Testis (tissue), 3 donors: Measurements from ENCODE around the gene PTPRN2. TPM values are rescaled to one million over a fixed set of nuclear protein-coding genes. Genes with fewer than 3 reads are reported as not detected.
"Not testable (repeated sequence)": the region's sequence is repeated elsewhere in the genome, so short reads cannot be mapped to it uniquely, and the experiment has no call there.

ENCODE experiments used
- DNase-seq: peaks from one replicate; pipeline ENCODE4 v3.0.0-alpha.2; 2019
- H3K27ac ChIP-seq, 2 donors: fragments of 200-600 bp; sonication (generic); one replicate each; pipeline ENCODE4 v1.5.1; 2019
- H3K27me3 ChIP-seq: fragments of 200-600 bp; sonication (generic); one replicate; pipeline ENCODE4 v1.5.1; 2019
- H3K36me3 ChIP-seq: fragments of 200-600 bp; sonication (generic); one replicate; pipeline ENCODE4 v1.5.1; 2017; ENCODE audit warnings: low read depth; ENCODE audit errors: missing control alignments
- H3K4me1 ChIP-seq: fragments of 200-600 bp; sonication (generic); one replicate; pipeline ENCODE4 v1.5.1; 2019
- H3K4me3 ChIP-seq, 2 donors: fragments of 200-600 bp; sonication (generic); one replicate each; pipeline ENCODE4 v1.5.1; 2017 to 2019
- H3K9me3 ChIP-seq: fragments of 200-600 bp; sonication (generic); one replicate; pipeline ENCODE4 v1.5.1; 2017
- POLR2A ChIP-seq: fragments of 450-650 bp; IDR thresholded peaks from one replicate; pipeline ENCODE4 v1.6.1; 2017; ENCODE audit warnings: antibody characterized with exemption, mild to moderate bottlenecking, moderate library complexity
- WGBS, 2 donors: methylation state at CpG; one replicate each; pipeline ENCODE4 v1.1.5; 2018; 5-methylcytosine and 5-hydroxymethylcytosine counted together
- intact Hi-C: fragments of 100-400 bp; cut with DNase I; formaldehyde crosslinking; loops from one replicate; pipeline ENCODE4 v1.15.1; 2023; ENCODE audit warnings: low total_unique reads
- polyA plus RNA-seq: library from polyadenylated mRNA; stranded (reverse); fragments of 350-450 nt; fragmentation: Illumina TruSeq; extraction: RNeasy Lipid Tissue Mini Kit (QIAGEN cat#74804); gene quantifications from one replicate; pipeline ENCODE4 v1.2.3, GENCODE V29; 2014; ENCODE audit warnings: low read depth, low replicate concordance; ENCODE audit not compliant: insufficient read depth
- total RNA-seq, 2 donors: library from RNA; depleted of rRNA; stranded (reverse); fragments of >200 nt; gene quantifications; one replicate each; pipeline ENCODE4 v1.2.3, GENCODE V29; 2016
- TF ChIP-seq, protein P1 (sequence below), 3 experiments: fragments of 450-650 bp in 2 of 3; fragments of 200-600 bp in 1 of 3; sonication (generic) in 1 of 3; IDR thresholded peaks; one replicate each; pipeline ENCODE4 v1.5.1; 2016 to 2019; ENCODE audit warnings: antibody characterized with exemption in 3 of 3, mild to moderate bottlenecking in 2 of 3, moderate library complexity in 1 of 3

Gene PTPRN2
- total and polyA plus RNA-seq, 3 donors from 2014 or later = 9.3 to 10.8 (median 9.8) TPM

DNA sequence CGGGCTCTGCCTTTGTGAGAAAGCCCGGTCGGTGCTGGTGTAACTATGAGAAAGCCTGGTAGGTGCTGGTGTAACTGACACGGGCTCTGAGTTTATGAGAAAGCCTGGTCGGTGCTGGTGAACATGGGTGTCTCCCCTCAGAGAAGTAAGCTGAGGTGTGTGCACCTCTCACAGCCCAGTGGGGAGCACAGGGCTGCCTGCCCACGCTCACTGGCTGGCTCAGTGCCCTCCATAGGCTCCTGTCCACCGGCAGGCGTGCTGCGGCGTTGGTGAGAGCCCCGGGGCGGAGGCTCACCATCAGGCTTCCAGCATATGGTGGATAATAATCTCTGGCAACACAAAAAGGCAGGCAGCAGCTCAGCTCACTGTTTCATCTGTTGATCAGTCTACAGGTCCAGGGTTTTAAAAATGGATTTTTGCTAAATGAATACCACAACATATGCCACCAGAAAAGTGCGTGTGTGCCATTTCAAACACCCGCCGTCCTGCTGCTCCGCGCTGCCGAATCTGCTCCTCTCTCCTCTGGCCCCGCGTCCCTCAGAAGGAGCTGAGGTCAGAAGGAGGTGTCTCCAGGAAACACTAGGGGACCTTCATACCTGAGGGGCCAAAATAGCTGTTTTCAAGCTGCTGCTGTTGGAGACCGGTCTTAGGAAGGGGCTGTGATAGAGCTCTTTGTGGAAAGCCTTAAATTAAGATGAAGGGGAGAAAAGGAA lies 885.2 kb downstream of the PTPRN2 start:
- DNase-seq = no peak
- Histone ChIP-seq H3K4me1 (no peaks in the 10 kb centered on the region), H3K9me3 (no peaks in the 10 kb centered on the region), H3K27me3 (no peaks in the 10 kb centered on the region), H3K36me3 (no peaks in the 10 kb centered on the region), H3K4me3 (no peak overlapping the region), H3K27ac (no peak overlapping the region)
- intact Hi-C loops = no loop called here
- 85 to 90% methylated on average over 17 to 21 of the region's 21 CpGs for WGBS, 2 donors
- no peak for TF ChIP-seq POLR2A
- TF ChIP-seq, protein P1, sequence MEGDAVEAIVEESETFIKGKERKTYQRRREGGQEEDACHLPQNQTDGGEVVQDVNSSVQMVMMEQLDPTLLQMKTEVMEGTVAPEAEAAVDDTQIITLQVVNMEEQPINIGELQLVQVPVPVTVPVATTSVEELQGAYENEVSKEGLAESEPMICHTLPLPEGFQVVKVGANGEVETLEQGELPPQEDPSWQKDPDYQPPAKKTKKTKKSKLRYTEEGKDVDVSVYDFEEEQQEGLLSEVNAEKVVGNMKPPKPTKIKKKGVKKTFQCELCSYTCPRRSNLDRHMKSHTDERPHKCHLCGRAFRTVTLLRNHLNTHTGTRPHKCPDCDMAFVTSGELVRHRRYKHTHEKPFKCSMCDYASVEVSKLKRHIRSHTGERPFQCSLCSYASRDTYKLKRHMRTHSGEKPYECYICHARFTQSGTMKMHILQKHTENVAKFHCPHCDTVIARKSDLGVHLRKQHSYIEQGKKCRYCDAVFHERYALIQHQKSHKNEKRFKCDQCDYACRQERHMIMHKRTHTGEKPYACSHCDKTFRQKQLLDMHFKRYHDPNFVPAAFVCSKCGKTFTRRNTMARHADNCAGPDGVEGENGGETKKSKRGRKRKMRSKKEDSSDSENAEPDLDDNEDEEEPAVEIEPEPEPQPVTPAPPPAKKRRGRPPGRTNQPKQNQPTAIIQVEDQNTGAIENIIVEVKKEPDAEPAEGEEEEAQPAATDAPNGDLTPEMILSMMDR (IDR thresholded peaks at IDR 0.05) = no peak

DNA sequence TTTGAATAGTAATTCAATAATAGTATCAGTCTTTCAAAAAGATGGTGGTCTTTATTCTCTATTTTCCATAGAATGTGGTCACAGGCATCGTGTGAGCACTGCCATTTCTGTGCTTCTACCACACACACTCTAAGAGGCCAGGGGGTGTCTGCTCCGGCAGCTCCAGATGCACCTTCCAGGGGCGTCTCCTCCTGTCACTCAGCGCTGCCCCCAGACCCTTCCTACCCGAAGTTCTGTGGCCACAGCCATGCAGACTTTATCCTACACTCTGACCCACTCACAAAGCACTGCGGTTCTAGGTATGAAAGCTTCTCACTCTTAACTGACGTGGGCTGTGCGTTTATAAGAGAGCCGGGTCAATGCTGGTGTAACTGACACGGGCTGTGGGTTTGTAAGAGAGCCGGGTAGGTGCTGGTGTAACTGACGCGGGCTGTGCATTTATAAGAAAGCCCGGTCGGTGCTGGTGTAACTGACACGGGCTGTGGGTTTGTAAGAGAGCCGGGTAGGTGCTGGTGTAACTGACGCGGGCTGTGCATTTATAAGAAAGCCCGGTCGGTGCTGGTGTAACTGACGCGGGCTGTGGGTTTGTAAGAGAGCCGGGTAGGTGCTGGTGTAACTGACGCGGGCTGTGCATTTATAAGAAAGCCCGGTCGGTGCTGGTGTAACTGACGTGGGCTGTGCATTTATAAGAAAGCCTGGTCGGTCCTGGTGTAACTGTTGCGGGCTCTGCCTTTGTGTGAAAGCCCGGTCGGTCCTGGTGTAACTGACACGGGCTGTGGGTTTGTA lies 886.0 kb downstream of the PTPRN2 start:
- intact Hi-C loops, H3K4me3 ChIP-seq, H3K27me3 ChIP-seq, H3K4me1 ChIP-seq, H3K36me3 ChIP-seq, DNase-seq, H3K27ac ChIP-seq, H3K9me3 ChIP-seq: not testable (repeated sequence)
- WGBS, 2 donors = 79% methylated on average over 34 of the region's 34 CpGs

DNA sequence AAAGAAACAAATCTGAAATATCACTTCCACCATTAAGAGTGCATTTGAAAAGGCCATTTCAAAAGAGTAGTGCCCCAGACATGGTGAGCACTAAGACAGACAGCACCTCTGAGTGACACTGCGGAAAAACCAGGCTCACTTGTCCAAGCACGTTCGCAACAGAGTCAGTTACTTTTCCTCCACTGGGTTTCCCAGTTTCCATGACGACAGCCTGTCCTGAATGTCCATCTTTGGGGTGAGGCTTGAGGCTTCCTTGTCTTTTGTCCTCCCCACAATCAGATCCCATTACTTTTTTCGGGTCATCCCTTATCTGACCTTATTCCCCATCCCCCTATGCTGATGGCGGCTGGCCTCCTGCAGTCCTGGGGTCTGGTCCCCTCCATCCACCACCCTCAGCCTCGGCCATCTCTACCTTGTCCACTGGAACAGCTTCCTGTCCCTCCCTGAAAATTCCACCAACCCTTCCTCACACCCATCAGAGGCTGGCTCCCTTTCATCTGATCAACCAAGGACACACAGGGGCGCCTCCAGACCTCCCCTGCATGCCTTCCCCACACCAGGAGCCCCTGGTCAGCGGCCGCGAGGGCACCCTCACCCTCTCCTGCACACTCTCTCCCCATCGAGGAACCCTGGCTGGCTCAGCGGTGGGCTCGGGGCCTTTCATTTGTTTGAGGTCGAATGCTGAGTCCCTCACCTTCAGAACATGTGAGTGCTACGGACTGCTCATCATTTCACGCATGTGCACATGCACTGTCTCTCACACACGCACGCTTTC lies 887.2 kb downstream of the PTPRN2 start:
- H3K4me3 ChIP-seq = no peak overlapping the region
- TF ChIP-seq, protein P1 (IDR thresholded peaks at IDR 0.05) = no peak
- TF ChIP-seq POLR2A = no peak
- intact Hi-C loops = no loop called here
- H3K27me3 ChIP-seq = no peaks in the 10 kb centered on the region
- H3K36me3 ChIP-seq = no peaks in the 10 kb centered on the region
- H3K9me3 ChIP-seq = no peaks in the 10 kb centered on the region
- 78 to 83% methylated on average over 19 of the region's 19 CpGs for WGBS, 2 donors
- DNase-seq = peak; percentile 8
- no peaks in the 10 kb centered on the region for H3K4me1 ChIP-seq
- H3K27ac ChIP-seq = no peak overlapping the region

DNA sequence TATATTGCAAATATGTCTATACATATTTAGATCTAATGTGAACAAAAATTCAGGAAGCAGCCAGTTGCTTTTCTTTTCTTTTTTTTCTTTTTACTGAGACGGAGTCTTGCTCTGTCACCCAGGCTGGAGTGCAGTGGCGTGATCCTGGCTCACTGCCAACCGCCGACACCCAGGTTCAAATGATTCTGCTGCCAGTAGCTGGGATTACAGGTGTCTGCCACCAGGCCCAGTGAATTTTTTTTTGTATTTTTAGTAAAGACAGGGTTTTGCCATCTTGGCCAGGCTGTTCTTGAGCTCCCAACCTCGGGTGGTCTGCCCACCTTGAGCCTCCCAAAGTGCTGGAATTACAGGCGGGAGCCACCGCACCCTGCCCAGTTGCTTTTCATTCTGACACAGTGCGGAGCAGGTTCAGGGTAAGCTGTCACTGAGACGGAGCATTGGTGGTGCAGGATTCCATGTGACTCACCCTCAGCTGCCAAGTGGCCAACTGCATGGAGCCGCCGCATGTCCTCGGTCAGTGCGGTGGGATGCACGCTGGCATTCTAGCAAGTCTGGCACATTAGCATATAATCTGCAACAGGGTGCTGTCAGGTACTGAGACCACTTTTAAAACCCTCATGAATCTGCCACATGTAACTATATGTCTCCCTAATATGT lies 888.1 kb downstream of the PTPRN2 start:
- H3K27me3 ChIP-seq = no peaks in the 10 kb centered on the region
- intact Hi-C loops = no loop called here
- H3K36me3 ChIP-seq = no peaks in the 10 kb centered on the region
- WGBS, 2 donors = 85% methylated on average over 14 of the region's 14 CpGs
- no peaks in the 10 kb centered on the region for H3K9me3 ChIP-seq
- peak; percentile 10 for DNase-seq
- no peak overlapping the region for H3K27ac ChIP-seq
- no peaks in the 10 kb centered on the region for H3K4me1 ChIP-seq
- H3K4me3 ChIP-seq = no peak overlapping the region
- TF ChIP-seq, protein P1 (IDR thresholded peaks at IDR 0.05) = no peak

DNA sequence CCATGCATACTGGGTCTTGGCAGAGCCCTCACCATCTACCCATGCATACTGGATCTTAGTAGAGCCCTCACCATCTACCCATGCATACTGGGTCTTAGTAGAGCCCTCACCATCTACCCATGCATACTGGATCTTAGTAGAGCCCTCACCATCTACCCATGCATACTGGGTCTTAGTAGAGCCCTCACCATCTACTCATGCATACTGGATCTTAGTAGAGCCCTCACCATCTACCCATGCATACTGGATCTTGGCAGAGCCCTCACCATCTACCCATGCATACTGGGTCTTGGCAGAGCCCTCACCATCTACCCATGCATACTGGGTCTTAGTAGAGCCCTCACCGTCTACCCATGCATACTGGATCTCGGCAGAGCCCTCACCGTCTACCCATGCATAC lies 890.3 kb downstream of the PTPRN2 start:
- H3K27me3 ChIP-seq, H3K27ac ChIP-seq, H3K4me1 ChIP-seq, H3K4me3 ChIP-seq, intact Hi-C loops, H3K36me3 ChIP-seq, DNase-seq, H3K9me3 ChIP-seq: not testable (repeated sequence)
- 52 to 70% methylated on average over 3 of the region's 3 CpGs for WGBS, 2 donors

DNA sequence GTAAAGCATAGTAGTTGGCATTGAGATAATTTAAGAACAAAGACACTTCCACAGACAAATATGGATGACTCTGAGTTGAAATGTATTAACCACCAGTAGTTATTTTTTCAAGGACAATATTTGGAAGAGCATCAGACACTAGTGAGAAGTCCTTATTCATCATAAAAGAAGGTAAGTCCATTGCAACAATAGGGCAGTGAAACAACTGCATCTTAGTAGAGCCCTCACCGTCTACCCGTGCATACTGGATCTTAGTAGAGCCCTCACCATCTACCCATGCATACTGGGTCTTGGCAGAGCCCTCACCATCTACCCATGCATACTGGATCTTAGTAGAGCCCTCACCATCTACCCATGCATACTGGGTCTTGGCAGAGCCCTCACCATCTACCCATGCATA lies 892.0 kb downstream of the PTPRN2 start:
- H3K27me3 ChIP-seq, DNase-seq, H3K4me1 ChIP-seq, H3K27ac ChIP-seq, H3K36me3 ChIP-seq, intact Hi-C loops, H3K9me3 ChIP-seq, H3K4me3 ChIP-seq: not testable (repeated sequence)
- 96 to 98% methylated on average over 2 of the region's 2 CpGs for WGBS, 2 donors
